K562 treated with DMSO at 1 percent for 4 hours (cell line): Measurements from ENCODE around the gene FBXO41. TPM values are rescaled to one million over a fixed set of nuclear protein-coding genes. Genes with fewer than 3 reads are reported as not detected.

Experiments used
- total RNA-seq: library from RNA; unstranded; fragments of 300-600 nt; gene quantifications from 2 replicates; pipeline ENCODE4 v1.2.3, GENCODE V29; 2022; ENCODE audit not compliant: insufficient read depth

The FBXO41 gene
- 0.88 and 1.5 TPM in 2 replicates for total RNA-seq

GRCh38 chr2:73284296-73285158, at the start of gene FBXO41:
TSS of gene FBXO41 (minus strand) at chr2:73284478. CDS start at chr2:73269630, 14,848 bp downstream.

GRCh38 chr2:73293534-73294171, 9.4 kb upstream of the FBXO41 start, which contains the start of gene EGR4:
TSS of gene EGR4 (minus strand) at chr2:73293548. CDS start at chr2:73293317, 231 bp downstream.

GRCh38 chr2:73233932-73234832, 50.1 kb downstream of the FBXO41 start, which contains the start of gene CCT7:
TSS of gene CCT7 (plus strand) at chr2:73234308. CDS start at chr2:73234379, 71 bp downstream.

GRCh38 chr2:73233154-73233931, 50.9 kb downstream of the FBXO41 start, which contains the start of gene PRADC1:
TSS of gene PRADC1 (minus strand) at chr2:73233239. CDS start at chr2:73233160, 79 bp downstream.

GRCh38 chr2:73214120-73215035, 69.9 kb downstream of the FBXO41 start, which contains the start of gene SMYD5:
TSS of gene SMYD5 (plus strand) at chr2:73214245. CDS start at chr2:73214267, 22 bp downstream.

Other genes starting within 250 kb of the FBXO41 start
- gene SFXN5, start 212.8 kb downstream of the FBXO41 start, total RNA-seq: 17.7 and 18.6 TPM in 2 replicates
- gene RAB11FIP5, start 171.5 kb downstream of the FBXO41 start, total RNA-seq: 3.0 and 4.8 TPM in 2 replicates
- not detected in 2 replicates for gene NOTO, start 81.9 kb downstream of the FBXO41 start, total RNA-seq
- gene SMYD5, start 70.2 kb downstream of the FBXO41 start, total RNA-seq: 11.0 and 14.5 TPM in 2 replicates
- gene PRADC1, start 51.2 kb downstream of the FBXO41 start, total RNA-seq: 26.0 and 40.3 TPM in 2 replicates
- gene CCT7, start 50.2 kb downstream of the FBXO41 start, total RNA-seq: 417 and 453 TPM in 2 replicates
- gene EGR4, start 9.1 kb upstream of the FBXO41 start, total RNA-seq: not detected in 2 replicates
- gene ALMS1, start 101.4 kb upstream of the FBXO41 start, total RNA-seq: 2.1 and 3.1 TPM in 2 replicates